NCI-H2227 (cell line): ENCODE measurements around the gene CANT1.

Experiments used
- DNase-seq: peaks from one replicate; lab custom pipeline; 2025; ENCODE audit not compliant: unreplicated experiment; lab: John Stamatoyannopoulos, UW

Gene CANT1

GRCh38 chr17:78996781-78997201 is 12.8 kb downstream of the CANT1 start:
- no peak for DNase-seq

GRCh38 chr17:78995761-78996451 is 13.7 kb downstream of the CANT1 start:
- DNase-seq: no peak

DNA sequence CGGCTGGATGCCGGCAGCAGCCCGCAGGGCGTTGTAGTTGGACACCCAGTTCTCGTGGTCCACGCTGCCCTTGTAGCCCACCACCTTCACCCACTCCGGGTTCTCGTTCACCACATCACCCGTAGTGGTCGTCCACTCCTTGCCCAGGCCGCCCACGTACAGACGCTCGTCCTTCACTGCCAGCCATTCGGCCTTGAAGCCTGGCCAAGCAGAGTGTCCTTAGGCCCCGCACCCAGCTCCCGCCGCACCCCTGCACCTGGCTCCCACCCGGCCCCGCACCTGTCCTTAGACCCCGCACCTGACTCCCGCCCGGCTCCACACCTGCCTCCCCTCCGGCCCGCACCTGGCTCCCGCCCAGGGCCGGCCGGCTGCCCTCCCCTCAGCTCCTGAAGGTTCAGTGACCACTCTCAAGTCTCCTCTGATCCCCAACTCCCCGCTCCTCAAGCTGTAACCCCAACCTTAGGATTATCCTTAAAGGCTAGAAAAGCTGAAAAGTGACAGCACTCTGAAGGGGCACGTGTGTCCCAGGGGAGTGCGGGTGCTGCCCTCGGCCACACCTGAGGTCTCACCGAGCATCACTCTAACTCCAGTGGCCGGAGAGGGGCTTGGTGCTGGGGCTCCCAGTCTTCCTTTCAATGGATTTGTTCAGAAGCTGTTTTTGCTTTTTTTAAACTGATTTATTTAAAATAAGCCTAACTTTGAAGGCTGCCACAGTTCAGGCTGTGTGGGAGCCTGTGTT is 14.4 kb downstream of the CANT1 start:
- DNase-seq: no peak

DNA sequence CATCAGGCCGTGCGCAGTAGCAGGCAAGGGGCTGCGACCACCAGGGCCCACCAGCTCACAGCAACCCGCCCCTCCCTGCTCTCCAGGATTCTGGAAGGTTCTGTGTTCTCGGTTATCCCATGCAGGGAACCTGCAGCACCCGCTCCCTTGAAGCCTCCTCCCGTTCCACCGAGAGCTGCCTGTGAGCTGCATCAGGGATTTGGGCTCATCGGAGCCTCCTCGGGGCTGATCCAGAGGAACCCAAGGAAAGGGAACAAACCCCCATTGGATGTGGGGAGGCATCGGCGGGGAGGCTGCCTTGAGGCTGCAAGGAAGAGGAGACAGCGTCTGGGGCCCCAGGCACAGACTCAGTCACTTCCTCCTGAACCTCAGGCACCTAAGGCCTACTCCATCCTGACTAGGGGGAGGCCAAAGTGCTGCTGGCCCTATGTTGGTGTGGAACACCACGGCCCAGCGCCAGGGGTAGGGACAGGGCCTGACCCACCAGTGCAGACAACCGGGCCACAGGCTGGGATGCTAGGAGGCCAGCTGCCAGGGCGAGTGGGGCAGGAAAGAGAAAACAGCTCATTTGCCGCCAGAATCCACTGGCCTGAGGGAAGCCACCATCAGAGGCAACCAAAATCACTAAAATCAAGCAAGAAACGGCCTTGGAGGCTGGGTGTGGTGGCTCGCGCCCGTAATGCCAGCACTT is 15.4 kb downstream of the CANT1 start:
- DNase-seq: no peak

- DNase-seq: peak; percentile 50
These were observed 16.2 kb downstream of the CANT1 start for GRCh38 chr17:78993241-78993956.

DNA sequence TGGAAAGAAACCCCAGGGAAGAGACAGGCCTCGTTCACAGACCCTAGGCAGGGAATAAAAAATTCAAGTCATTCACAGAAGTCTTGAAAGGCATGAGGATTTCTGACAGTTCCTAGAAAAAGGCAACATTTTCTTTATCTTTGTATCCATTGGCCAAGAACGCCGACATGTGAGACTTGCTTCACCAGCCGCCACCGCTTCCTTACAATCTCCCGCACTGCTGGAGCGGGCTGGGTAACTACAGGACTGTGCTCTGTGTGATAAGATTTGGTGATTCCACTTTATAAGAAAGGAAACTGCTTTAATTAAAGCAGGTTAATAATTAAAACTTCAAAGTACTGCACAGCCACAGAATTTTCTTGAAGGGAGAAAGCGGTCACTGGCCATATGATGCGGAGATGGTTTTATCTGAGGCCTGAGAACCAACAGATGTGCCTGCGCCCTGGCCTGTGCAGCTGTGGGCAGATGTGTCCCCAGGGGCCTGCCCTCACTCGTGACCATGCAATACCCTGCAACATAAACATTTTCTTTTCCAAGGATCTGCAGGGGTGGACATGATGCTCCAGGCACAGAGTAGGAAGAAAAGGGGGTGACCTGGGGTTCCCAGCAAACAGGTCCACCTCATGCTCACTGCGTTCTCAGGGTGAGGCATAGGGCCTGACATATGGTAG is 16.9 kb downstream of the CANT1 start:
- DNase-seq: no peak

- DNase-seq: no peak
These were observed 17.5 kb downstream of the CANT1 start for GRCh38 chr17:78991906-78992532.

GRCh38 chr17:78991017-78991738 is 18.4 kb downstream of the CANT1 start:
- DNase-seq: no peak

DNA sequence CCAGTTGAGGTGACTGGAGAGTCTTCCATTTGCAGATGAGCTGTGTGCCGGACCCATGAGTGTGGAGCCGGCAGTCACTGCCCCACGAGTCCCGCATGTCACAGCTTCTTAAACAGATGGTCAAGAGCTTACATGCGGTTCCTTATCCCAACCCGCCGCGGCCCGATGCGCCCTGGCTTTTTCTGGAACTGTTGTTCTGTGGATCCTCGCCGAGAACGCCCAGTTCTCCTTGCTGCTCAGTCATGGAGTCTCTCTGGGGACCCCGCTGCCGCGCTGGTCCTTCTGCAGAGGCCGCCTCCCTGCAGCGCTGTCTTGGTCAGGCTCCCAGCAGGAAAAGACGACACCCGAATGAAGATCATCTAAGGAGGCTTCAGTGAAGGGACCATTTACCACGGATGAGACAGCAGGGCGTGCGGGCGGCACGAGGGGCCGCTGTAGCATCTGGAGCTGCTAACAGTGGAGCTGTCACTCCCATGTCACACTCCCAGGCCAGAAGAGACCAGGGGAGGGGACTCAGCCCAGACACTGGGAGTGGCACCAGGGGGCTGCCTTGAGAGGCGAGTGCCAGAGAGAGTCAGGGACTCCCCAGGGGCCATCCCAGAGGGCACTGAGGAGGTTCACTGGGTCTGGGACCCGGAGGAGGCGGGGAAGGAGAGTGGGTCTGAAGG is 19.1 kb downstream of the CANT1 start:
- DNase-seq: no peak

- DNase-seq: no peak
These were observed 21.4 kb downstream of the CANT1 start for GRCh38 chr17:78988152-78988551.

DNA sequence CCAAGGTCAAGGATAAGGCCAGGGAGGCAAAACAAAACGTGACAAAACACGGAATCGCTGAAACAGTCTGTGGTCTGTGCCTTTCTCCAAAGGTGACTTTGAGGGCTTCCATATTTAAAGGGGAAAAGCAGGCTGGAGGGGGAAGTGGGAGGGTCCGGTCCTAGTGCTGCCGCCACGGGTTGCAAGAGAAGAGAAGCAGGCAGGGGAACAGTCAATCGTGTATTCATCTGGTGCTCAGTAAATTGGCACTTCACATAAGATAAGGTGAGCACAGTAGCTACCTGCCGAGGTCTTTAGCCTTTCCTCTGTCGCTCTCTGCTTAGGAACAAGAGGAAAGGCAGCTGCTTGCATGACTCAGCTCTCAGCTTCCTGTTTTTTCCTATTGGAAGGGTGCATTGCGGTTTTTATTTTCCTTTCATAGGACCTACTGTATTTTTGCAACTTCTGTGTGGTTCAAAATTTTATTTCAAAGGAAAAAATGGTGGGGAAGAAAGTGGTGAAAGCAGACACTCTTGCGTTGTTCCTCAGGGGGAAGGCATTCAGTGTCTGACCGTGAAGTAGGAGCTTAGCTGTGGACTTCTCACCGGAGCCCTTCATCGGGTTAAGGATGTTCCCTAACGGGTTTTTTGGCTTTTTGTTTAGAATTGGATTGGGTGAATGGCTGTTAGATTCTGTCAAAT is 22.8 kb downstream of the CANT1 start:
- peak; percentile 28 for DNase-seq

DNA sequence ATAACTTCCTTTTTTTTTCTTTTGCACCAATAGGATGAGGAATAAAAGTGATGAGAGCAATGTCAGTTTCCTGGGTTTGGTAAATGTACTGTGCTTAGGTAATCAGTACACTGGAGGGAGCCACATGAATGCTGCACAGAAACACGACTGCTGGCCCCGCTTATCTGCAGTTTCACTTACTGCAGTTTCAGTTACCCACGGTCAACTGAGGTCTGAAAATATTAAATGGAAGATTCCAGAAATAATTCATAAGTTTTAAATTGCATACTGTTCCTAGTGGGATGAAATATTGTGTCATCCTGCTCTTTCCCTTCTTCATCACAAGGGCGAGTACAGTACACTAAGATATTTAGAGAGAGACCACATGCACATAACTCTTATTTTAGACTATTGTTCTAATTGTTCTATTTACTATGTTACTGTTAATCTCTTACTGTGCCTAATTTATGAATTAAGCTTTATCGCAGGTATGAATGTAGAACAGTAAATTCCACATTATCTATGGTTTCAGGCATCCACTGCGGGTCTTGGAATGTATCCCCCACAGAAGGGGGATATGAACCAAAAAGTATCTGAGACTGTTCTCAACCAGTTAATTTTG is 23.4 kb downstream of the CANT1 start:
- no peak for DNase-seq

DNA sequence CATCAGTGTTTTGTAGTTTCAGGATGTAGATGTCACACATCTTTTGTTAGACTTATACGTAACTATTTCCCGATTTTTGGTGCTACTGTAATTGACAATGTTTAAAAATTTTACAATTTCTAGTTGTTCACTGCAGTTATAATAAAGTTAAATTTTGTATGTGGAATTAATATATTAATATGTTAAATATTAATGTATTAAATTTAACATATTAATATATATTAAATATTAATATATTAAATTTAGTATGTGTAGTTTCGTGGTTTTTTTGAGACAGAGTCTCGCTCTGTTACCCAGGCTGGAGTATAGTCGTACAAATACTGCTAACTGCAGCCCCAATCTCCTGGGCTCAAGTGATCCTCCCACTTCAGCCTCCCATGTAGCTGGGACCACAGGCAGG is 24.2 kb downstream of the CANT1 start:
- DNase-seq: no peak

GRCh38 chr17:78981010-78981888 is 28.3 kb downstream of the CANT1 start:
- DNase-seq: no peak

DNA sequence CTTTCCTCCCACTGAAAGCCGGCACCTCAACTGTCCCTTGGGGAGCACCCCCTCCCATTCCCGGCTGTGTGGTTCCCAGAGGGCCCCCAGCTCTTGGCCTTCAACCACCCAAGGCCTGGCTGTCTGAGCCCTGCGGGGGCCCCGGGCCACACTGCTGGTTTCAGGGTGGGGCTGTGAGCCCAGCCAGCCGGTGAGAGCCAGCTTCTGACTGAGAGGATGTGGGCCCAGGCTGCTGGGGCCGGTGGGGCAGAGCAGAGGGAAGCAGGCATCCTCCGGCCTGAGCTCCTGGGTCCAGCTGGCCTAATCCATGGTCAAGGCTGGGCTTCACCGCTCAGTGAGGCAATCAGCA is 29.0 kb downstream of the CANT1 start:
- DNase-seq: no peak

DNA sequence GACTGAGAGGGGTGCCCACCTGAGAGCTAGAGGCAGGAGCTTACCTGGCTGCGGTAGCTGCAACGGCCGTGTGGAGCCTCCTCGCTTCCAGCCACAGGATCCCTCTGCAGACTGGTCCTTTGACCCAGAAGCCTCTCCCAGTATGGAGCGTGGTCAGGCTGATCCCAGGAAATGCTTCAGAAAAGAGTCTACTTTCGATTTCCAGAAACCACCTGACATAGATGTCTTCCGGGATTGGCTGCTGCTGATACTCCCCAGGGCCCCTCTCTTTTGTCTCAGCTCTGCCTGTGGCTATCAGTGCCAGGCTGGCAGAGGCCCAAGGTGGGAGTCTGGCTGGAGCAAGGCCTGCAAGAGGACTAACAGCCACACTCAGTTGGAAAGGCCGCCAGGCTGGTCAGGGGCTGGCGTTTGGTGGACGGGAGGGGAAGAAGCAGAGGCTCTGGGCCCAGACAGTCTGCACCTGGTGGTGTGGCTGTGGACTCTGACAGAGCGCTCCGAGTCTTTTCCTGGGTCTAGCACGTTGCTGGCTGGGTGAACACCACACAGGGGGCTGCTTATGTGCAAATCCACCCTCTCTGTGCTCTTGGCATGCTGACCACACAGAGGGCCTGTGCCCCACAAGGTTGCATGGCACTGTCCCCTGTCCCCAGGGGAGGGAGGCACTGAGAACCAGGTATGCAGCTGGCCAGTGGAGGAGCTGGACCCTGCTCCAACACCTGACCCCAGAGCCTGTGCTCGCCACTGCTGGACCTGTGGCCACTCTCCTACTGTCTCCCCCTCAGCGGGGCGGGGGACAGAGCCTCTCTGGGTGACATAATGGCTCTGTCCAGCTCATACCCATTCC is 29.6 kb downstream of the CANT1 start, which contains the start of gene LGALS3BP:
TSS of gene LGALS3BP (minus strand) at position 144 of the 844 bp plus-strand sequence. CDS start 2,732 bp downstream, outside the sequence.
- DNase-seq: peak; percentile 68
